HG03575 (cell line): Measurements from ENCODE around the gene SLC19A1.
"Not testable (repeated sequence)": the region's sequence is repeated elsewhere in the genome, so short reads cannot be mapped to it uniquely, and the experiment has no call there.

Source experiments
- ATAC-seq: cut with Tn5 transposase; IDR thresholded peaks from one replicate; pipeline ENCODE4 v1.9.1; 2021; ENCODE audit not compliant: unreplicated experiment, insufficient number of reproducible peaks, low FRiP score; ENCODE audit errors: extremely low read depth

The SLC19A1 gene

DNA sequence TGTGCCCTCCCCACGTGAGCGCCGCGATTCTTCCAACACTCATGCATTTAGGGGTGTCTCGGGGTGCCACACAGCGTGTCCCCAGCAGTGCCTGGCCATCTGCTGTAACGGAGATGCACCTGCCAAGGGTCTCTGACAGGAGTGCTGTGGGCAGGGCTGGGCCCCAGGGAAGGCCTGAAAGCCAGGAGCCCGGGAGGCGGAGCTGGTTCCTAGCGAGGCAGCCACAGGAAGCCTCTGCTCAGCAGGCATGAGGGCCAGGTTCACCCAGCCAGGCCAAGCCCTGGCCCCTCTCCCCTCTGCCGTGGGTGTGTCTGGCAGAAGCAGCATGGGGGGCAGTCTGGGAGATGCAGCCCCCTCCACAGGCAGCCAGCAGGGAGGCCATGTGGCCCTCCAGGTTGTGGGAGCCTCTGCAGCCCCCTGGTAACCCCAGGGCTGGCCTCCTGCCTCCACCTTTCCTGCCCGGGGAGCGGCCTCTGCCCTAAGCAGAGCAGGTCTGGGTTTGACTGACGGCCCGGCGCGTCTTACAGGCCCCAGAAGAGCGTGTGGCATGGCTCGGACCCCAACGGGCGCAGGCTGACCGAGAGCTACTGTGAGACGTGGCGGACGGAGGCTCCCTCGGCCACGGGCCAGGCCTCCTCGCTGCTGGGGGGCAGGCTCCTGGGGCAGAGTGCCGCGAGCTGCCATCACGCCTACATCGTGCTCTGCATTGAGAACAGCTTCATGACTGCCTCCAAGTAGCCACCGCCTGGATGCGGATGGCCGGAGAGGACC is 30.4 kb downstream of the SLC19A1 start:
- no peak for ATAC-seq

DNA sequence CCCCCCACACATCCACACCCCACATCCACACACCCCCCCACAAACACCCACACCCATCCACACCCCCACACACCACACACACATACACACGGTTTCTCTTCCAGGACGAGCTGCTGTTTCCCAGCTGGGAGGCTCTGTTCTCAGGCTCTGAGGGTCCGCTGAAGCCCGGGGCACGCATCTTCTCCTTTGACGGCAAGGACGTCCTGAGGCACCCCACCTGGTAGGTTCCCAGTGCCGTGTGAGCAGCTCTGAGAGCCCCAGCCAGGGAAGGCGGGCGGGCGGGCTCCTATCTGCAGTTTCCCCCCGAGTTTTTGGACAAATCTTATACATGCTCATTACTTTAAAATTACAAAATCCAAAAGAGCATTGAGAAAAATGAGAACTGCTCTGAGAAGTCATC is 31.2 kb downstream of the SLC19A1 start:
- ATAC-seq, result no peak

DNA sequence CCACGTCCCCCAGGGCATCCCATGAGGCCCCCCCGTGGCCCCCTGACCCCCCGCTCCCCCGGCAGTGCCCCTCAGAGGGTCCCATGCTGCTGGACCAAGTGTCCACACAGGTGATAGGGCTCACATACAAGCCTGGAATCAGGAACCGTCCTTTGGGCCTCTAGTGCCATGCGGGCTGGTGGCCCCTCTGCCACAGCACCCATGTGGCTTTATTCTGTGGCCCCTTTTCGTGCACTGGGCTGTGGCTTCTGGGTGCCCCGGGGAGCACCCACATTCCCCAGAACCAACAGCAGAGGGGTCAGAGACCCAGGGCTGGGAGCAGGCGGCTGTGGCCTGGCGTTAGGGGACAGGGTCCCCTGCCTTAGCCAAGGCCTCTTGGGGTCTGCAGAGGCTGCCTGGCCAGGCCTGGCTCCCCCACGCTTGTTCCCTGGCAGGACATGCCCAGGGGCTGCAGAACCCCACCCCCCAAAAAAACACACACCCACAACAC is 31.7 kb downstream of the SLC19A1 start:
- no peak for ATAC-seq

- ATAC-seq, result no peak
Measured at GRCh38 chr21:45509566-45510465, 32.4 kb downstream of the SLC19A1 start.

GRCh38 chr21:45508607-45509565 is 33.4 kb downstream of the SLC19A1 start:
- no peak for ATAC-seq

DNA sequence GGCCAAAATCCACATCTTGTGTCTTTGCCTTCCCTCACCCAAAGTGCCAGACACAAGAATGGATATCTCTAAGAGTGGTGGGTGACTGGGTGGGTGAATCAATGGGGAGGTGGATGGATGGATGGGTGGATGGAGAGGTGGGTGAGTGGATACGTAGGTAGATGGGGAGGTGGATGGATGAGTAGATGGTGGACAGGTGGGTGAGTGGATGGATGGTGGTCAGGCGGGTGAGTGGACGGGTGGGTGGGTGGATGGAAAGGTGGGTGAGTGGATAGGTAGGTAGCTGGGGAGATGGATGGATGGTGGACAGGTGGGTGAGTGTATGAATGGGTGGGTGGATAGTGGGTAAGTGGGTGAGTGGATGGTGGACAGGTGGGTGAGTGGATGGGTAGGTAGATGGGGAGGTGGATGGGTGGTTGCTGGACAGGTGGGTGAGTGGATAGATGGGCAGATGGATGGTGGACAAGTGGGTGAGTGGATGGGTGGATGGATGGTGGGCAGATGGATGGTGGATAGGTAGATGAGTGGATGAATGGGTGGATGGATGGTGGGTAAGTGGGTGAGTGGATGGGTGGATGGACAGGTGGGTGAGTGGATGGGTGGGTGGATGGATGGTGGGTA is 34.2 kb downstream of the SLC19A1 start:
- ATAC-seq, result no peak

DNA sequence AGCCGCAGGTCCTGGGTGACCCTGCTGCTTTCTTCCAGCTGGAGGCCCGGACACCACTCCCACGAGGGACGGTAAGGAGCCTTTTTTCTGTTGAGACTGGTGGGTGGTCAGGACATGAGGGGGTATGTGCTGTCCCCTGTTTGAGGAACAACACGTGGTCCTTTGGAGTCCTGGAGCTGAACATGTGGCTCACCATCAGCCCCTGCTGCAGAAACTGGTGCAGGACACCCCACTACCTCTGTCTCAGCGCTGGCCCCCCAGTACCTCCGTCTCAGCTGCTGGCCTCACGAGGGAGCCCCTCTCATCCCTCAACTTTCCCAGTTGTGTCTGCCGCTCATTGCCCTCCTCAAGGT is 34.7 kb downstream of the SLC19A1 start:
- no peak for ATAC-seq

DNA sequence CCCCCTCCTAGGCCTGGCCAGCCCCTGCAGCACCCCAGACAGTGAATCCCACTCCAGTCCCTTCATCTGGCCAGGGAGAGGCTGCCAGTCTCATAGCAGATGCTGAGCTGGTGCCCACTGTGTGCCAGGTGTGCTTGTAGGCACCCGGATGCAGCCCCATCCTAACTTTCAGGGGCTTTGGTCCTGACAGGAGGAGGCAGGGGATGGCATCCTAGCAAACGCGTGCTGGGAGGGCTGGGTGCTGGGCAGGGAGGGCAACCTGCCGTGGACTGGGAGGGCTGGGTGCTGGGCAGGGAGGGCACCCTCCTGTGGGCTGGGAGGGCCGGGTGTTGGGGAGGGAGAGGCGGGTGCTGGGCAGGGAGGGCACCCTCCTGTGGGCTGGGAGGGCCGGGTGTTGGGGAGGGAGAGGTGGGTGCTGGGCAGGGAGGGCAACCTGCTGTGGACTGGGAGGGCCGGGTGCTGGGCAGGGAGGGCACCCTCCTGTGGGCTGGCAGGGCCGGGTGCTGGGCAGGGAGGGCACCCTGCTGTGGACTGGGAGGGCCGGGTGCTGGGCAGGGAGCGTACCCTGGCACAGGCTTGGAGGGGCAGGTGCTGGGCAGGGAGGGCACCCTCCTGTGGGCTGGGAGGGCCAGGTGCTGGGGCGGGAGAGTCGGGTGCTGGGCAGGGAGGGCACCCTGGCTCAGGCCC is 35.3 kb downstream of the SLC19A1 start:
- ATAC-seq, result no peak

- no peak for ATAC-seq
Measured at GRCh38 chr21:45506241-45506817, 35.9 kb downstream of the SLC19A1 start.

DNA sequence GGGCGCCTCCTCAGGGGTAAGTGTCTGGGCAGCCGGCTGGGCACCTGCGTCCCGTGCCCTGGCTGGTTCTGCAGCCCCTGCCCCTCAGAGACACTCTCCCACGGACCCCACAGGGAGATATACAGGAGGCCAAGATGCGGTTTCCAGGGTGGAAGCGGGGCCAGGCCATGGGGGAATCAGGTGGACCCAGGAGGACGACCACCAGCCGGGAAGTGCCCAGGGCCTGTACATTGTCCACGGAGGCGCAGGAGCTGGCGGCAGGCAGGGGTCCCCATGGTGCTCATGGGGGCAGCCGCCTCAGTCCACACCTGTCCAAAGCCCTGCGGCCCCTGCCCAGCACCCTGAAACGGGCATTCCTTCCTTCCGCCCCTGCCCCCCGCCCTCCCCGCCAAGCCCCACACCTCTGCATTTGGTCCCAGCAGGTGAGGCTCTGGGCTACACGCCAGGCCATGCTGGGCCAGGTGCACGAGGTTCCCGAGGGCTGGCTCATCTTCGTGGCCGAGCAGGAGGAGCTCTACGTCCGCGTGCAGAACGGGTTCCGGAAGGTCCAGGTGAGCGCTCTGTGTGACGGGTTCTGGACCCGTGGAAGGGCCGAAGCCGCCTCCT is 36.7 kb downstream of the SLC19A1 start:
- ATAC-seq, result no peak

- ATAC-seq, result no peak
Measured at GRCh38 chr21:45504516-45505415, 37.5 kb downstream of the SLC19A1 start.

DNA sequence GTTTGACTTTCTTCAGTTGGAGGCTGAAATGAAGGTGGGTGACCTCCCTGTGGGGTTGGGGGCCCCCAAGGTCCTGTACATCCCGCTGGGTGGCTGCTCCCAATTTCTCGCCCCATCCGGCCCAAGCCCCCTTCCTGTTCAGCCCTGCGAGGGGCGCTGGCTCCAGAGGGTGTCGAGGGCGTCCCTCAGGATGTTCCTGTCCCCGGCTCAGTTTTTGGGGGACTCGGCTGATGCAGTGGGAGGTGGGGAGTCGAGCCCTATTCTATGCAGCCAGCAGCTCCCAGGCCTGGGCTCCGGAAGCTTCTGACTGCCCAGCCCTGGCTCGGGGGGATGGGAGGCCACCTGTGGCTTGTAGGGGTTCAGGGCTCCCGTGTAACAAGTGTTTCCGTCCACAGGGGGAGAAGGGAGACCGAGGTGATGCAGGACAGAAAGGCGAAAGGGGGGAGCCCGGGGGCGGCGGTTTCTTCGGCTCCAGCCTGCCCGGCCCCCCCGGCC is 38.2 kb downstream of the SLC19A1 start:
- no peak for ATAC-seq

DNA sequence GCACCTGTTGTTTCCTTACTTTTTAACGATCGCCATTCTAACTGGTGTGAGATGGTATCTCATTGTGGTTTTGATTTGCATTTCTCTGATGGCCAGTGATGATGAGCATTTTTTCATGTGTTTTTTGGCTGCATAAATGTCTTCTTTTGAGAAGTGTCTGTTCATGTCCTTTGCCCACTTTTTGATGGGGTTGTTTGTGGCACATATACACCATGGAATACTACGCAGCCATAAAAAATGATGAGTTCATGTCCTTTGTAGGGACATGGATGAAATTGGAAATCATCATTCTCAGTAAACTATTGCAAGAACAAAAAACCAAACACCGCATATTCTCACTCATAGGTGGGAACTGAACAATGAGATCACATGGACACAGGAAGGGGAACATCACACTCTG is 39.0 kb downstream of the SLC19A1 start:
- ATAC-seq, result not testable (repeated sequence)

DNA sequence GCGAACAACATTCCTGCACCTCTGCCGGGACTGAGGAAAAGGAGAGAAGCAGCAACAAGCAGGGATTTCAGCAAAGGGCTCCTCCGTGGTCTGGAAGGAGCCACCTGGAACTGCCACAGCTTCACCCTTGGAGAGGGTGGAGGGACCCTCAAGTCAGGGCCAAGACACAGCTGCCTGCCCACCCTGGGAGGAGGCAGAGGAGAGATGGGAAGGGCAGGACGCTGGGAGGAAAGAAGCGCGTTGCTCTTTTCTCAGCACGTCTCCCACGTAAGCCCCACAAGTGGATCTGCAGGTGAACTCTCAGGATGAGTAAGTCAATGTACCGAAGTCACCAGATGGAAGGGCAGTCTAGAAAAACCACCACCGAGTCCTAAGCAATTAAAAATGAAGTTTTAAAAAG is 39.6 kb downstream of the SLC19A1 start:
- ATAC-seq, result no peak

DNA sequence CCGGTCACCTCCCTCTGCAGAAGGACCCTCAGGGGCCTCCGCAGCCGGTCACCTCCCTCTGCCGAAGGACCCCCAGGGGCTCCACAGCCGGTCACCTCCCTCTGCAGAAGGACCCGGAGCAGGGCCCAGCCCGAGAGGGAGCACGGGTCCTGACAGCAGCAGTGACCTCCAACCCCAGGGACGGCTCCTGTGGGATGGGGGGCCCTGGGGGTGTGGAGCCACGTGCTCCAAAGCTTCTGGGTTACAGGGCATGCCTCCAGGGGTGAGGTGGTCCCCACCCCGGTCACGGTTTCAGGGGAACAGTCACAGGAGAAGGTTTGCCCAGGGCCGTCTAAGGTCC is 40.3 kb downstream of the SLC19A1 start:
- ATAC-seq, result no peak
